ENCODE data around the gene THAP5.
A peak's percentile ranks its signal among the peaks of the same experiment; 100 is the strongest.

The THAP5 gene

GRCh38 chr7:108535257-108535656, 34.2 kb downstream of the THAP5 start:
- DNase-seq (ENCODE audit: low read depth in 2 of 2) = no peak

- DNase-seq (ENCODE audit: low read depth in 2 of 2) = no peak
Observed at GRCh38 chr7:108533712-108534111, 35.8 kb downstream of the THAP5 start.

GRCh38 chr7:108529341-108529740, 40.2 kb downstream of the THAP5 start:
- DNase-seq (ENCODE audit: low read depth in 2 of 2) = no peak

GRCh38 chr7:108528183-108528712, 41.3 kb downstream of the THAP5 start:
- no peak for DNase-seq (ENCODE audit: low read depth in 2 of 2)

- no peak for DNase-seq (ENCODE audit: low read depth in 2 of 2)
Observed at GRCh38 chr7:108526768-108527017, 42.8 kb downstream of the THAP5 start.

GRCh38 chr7:108525985-108526767, 43.3 kb downstream of the THAP5 start, which contains the start of gene PNPLA8:
Gene PNPLA8 (minus strand): TSS chr7:108526135. CDS start chr7:108515491, 10,644 bp downstream.
- peak; percentile 99 to 100 for DNase-seq (ENCODE audit: low read depth in 2 of 2)

GRCh38 chr7:108525327-108525984, 44.0 kb downstream of the THAP5 start:
- no peak for DNase-seq (ENCODE audit: low read depth in 2 of 2)

- DNase-seq (ENCODE audit: low read depth in 2 of 2) = no peak
Observed at GRCh38 chr7:108522780-108523179, 46.7 kb downstream of the THAP5 start.

GRCh38 chr7:108517951-108518350, 51.6 kb downstream of the THAP5 start:
- no peak for DNase-seq (ENCODE audit: low read depth in 2 of 2)

GRCh38 chr7:108515630-108516029, 53.9 kb downstream of the THAP5 start:
- DNase-seq (ENCODE audit: low read depth in 2 of 2) = no peak

GRCh38 chr7:108515013-108515412, 54.5 kb downstream of the THAP5 start:
- no peak for DNase-seq (ENCODE audit: low read depth in 2 of 2)
